ENCODE results near the gene AKAP7. TPM values are rescaled to one million over a fixed set of nuclear protein-coding genes. Genes with fewer than 3 reads are reported as not detected.

The AKAP7 gene
- total RNA-seq, 1 donor from 2014 or later = 15.5 TPM

DNA sequence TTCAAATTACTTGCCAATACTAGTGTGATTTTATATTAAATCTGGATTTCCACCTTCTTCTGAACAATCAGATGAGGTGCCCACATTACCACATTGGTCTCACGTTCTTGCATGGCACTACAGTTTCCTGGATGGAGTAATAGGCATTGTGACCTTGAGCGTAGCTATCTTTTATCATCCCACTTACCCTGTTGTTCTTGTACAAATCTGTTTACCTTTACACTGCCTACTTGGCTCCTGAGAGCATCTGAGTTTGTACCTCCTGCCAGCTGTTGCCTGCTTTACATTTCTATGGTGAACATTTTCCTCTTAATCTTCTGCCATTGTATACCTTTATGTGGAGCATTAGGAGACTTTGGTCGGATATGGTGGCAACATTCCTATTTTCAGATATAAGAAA, 90.7 kb downstream of the AKAP7 start:
- H3K9ac ChIP-seq = no peak overlapping the region
- H3K4me2 ChIP-seq = no peak overlapping the region
- H3K27me3 Mint-ChIP-seq (ENCODE audit: insufficient read depth, low read depth) = no peaks in the 10 kb centered on the region
- no peak for TF ChIP-seq EZH2phosphoT487 (IDR thresholded peaks at IDR 0.05)
- no peak for TF ChIP-seq EZH2 (IDR thresholded peaks at IDR 0.05)
- TF ChIP-seq, protein P1, sequence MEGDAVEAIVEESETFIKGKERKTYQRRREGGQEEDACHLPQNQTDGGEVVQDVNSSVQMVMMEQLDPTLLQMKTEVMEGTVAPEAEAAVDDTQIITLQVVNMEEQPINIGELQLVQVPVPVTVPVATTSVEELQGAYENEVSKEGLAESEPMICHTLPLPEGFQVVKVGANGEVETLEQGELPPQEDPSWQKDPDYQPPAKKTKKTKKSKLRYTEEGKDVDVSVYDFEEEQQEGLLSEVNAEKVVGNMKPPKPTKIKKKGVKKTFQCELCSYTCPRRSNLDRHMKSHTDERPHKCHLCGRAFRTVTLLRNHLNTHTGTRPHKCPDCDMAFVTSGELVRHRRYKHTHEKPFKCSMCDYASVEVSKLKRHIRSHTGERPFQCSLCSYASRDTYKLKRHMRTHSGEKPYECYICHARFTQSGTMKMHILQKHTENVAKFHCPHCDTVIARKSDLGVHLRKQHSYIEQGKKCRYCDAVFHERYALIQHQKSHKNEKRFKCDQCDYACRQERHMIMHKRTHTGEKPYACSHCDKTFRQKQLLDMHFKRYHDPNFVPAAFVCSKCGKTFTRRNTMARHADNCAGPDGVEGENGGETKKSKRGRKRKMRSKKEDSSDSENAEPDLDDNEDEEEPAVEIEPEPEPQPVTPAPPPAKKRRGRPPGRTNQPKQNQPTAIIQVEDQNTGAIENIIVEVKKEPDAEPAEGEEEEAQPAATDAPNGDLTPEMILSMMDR (IDR thresholded peaks at IDR 0.05) = no peak
- H3K27ac ChIP-seq = no peak overlapping the region
- H4K20me1 ChIP-seq (ENCODE audit: low read depth) = no peaks in the 10 kb centered on the region
- H2AFZ ChIP-seq (replicated peaks) = no peak overlapping the region
- H3K36me3 ChIP-seq = no peaks in the 10 kb centered on the region
- H3K27ac Mint-ChIP-seq = no peak overlapping the region
- peaks cover 2% of the 10 kb centered on the region for H3K36me3 Mint-ChIP-seq
- H3K4me1 Mint-ChIP-seq = no peaks in the 10 kb centered on the region
- peaks cover 2% of the 10 kb centered on the region for H3K9me3 Mint-ChIP-seq
- H3K9me3 ChIP-seq (ENCODE audit: low read depth) = no peaks in the 10 kb centered on the region
- H3K4me3 Mint-ChIP-seq = no peak overlapping the region
- H3K27me3 ChIP-seq = no peaks in the 10 kb centered on the region
- H3K4me3 ChIP-seq = no peak overlapping the region
- no peaks in the 10 kb centered on the region for H3F3A ChIP-seq (ENCODE audit: low read depth)
- DNase-seq (ENCODE audit: low spot score) = no peak
- no peaks in the 10 kb centered on the region for H3K79me2 ChIP-seq (ENCODE audit: low read depth)
- H3K4me1 ChIP-seq = no peaks in the 10 kb centered on the region

DNA sequence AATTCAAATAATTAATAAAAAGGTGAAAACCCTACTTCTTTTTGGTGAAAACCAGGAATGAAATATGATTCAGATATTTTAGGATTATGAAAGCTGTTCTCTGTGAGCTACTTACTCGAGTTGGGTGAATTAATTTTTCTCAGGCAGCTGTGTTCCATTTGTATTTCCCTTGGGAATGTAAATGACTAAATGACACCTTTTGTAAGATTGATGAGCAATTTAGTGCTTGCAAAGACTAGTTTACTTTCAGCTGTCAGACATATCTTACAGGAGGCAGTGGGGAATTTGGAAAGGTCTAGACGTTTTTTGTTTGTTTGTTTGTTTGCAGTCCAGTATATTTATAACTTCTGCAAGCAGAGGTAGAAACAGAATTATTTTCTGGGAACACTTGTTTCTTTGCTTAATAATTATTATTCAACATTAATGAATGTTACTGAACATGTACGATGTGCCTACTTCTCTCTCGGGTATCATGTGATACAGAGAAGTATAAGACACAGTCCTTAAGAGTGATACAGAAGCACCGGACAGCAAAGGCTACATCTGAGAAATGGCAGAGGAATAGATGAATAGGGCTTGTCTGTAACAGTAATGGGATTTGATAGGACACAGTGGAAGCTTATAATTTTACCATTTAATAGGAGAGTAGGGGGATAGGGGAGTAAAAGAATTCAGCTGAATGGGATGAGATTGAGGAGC, 91.3 kb downstream of the AKAP7 start:
- peaks cover 2% of the 10 kb centered on the region for H3K36me3 Mint-ChIP-seq
- H3K4me3 Mint-ChIP-seq = no peak overlapping the region
- no peak overlapping the region for H3K27ac Mint-ChIP-seq
- Histone ChIP-seq H3K79me2 (ENCODE audit: low read depth) (no peaks in the 10 kb centered on the region), H3K4me3 (no peak overlapping the region), H3K9me3 (ENCODE audit: low read depth) (no peaks in the 10 kb centered on the region), H3K27me3 (no peaks in the 10 kb centered on the region), H3K27ac (no peak overlapping the region), H3F3A (ENCODE audit: low read depth) (no peaks in the 10 kb centered on the region), H3K36me3 (no peaks in the 10 kb centered on the region), H3K9ac (no peak overlapping the region), H3K4me2 (no peak overlapping the region), H4K20me1 (ENCODE audit: low read depth) (no peaks in the 10 kb centered on the region), H2AFZ (replicated peaks) (no peak overlapping the region), H3K4me1 (no peaks in the 10 kb centered on the region)
- no peaks in the 10 kb centered on the region for H3K27me3 Mint-ChIP-seq (ENCODE audit: insufficient read depth, low read depth)
- peaks cover 2% of the 10 kb centered on the region for H3K9me3 Mint-ChIP-seq
- TF ChIP-seq EZH2phosphoT487 (IDR thresholded peaks at IDR 0.05) (no peak), EZH2 (IDR thresholded peaks at IDR 0.05) (no peak)
- TF ChIP-seq, protein P1 (IDR thresholded peaks at IDR 0.05) = no peak
- no peaks in the 10 kb centered on the region for H3K4me1 Mint-ChIP-seq
- DNase-seq (ENCODE audit: low spot score) = no peak

DNA sequence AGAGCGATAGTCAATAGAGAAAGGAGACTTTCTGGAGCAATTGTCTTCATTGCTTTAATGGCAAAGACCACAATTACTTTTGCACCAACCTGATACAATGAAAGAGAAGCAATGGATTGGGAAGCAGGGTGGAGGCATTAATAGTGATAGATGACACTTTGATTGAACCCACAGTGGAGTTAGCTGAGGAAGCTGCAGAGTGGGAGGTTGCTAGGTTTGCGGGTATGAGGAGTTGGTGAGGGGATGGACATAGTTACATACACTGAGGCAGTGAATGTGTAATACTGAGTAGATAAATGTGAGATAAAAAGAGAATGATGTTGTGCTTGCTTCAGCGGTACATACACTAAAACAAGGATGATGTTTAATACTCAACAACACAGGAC, 91.9 kb downstream of the AKAP7 start:
- no peaks in the 10 kb centered on the region for H4K20me1 ChIP-seq (ENCODE audit: low read depth)
- H3K9me3 ChIP-seq (ENCODE audit: low read depth) = no peaks in the 10 kb centered on the region
- H3K27me3 ChIP-seq = no peaks in the 10 kb centered on the region
- Mint-ChIP-seq H3K27ac (no peak overlapping the region), H3K36me3 (no peaks in the 10 kb centered on the region), H3K4me3 (no peak overlapping the region), H3K9me3 (no peaks in the 10 kb centered on the region), H3K27me3 (ENCODE audit: insufficient read depth, low read depth) (no peaks in the 10 kb centered on the region), H3K4me1 (no peaks in the 10 kb centered on the region)
- no peak overlapping the region for H3K4me3 ChIP-seq
- H3K4me2 ChIP-seq = no peak overlapping the region
- no peak overlapping the region for H3K9ac ChIP-seq
- no peak for TF ChIP-seq EZH2phosphoT487 (IDR thresholded peaks at IDR 0.05)
- TF ChIP-seq, protein P1 (IDR thresholded peaks at IDR 0.05) = no peak
- no peak for TF ChIP-seq EZH2 (IDR thresholded peaks at IDR 0.05)
- H3K4me1 ChIP-seq = no peaks in the 10 kb centered on the region
- no peaks in the 10 kb centered on the region for H3K36me3 ChIP-seq
- no peaks in the 10 kb centered on the region for H3K79me2 ChIP-seq (ENCODE audit: low read depth)
- H3K27ac ChIP-seq = no peak overlapping the region
- H3F3A ChIP-seq (ENCODE audit: low read depth) = no peaks in the 10 kb centered on the region
- no peak for DNase-seq (ENCODE audit: low spot score)
- no peak overlapping the region for H2AFZ ChIP-seq (replicated peaks)
